ENCODE results near the gene TK2.

DNA sequence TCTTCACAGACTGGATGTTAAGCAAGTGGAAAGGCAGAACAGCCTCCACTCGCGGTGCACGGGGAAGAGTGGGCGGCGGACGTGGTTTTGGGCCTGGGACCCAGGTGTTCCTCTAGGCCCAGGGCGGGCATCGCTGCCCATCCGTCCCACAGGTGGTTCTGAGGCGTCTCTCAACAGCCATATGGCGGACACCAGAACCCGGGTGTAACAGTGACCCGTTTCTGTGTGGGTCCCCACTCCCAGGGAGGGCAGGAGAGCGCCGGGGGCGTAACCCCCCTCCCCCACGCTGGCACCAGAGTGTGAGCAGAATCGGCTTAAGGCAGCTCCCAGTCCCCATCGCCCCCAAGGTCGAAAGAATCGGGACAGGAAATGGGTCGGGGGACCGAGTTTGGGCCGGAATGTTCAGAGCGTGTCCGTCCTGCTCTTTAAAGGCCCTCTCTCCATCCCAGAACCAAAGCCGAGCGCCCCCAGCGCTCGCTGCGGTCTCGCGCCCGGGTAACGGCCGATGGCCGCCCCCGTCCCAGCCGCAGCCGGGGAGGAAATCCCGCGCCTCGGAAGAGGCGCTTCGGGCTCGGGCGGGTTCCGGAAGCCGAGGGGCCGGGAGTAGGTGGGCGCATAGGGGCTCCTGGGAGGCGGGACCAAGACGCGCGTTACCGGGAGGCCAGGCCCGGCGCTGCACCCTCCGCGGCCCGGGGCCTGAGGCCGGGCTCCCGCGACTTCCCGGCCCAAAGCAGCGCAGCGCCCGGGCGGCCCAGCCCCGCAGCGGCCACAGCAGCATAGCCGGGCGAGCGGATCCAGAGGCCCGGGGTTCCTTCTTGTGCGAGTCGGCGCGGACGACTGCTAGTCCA is at the start of gene TK2:
- TF ChIP-seq, protein P1, sequence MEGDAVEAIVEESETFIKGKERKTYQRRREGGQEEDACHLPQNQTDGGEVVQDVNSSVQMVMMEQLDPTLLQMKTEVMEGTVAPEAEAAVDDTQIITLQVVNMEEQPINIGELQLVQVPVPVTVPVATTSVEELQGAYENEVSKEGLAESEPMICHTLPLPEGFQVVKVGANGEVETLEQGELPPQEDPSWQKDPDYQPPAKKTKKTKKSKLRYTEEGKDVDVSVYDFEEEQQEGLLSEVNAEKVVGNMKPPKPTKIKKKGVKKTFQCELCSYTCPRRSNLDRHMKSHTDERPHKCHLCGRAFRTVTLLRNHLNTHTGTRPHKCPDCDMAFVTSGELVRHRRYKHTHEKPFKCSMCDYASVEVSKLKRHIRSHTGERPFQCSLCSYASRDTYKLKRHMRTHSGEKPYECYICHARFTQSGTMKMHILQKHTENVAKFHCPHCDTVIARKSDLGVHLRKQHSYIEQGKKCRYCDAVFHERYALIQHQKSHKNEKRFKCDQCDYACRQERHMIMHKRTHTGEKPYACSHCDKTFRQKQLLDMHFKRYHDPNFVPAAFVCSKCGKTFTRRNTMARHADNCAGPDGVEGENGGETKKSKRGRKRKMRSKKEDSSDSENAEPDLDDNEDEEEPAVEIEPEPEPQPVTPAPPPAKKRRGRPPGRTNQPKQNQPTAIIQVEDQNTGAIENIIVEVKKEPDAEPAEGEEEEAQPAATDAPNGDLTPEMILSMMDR (IDR thresholded peaks at IDR 0.05), result no peak
- TF ChIP-seq, protein P2, sequence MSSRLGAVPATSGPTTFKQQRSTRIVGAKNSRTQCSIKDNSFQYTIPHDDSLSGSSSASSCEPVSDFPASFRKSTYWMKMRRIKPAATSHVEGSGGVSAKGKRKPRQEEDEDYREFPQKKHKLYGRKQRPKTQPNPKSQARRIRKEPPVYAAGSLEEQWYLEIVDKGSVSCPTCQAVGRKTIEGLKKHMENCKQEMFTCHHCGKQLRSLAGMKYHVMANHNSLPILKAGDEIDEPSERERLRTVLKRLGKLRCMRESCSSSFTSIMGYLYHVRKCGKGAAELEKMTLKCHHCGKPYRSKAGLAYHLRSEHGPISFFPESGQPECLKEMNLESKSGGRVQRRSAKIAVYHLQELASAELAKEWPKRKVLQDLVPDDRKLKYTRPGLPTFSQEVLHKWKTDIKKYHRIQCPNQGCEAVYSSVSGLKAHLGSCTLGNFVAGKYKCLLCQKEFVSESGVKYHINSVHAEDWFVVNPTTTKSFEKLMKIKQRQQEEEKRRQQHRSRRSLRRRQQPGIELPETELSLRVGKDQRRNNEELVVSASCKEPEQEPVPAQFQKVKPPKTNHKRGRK (CRISPR knock-in tag; IDR thresholded peaks at IDR 0.05; ENCODE audit: borderline replicate concordance), result no peak
- TF ChIP-seq ZNF671 (CRISPR knock-in tag; IDR thresholded peaks at IDR 0.05), result no peak
- TF ChIP-seq CREB1 (CRISPR knock-in tag; IDR thresholded peaks at IDR 0.05), result no peak
- TF ChIP-seq, protein P3, sequence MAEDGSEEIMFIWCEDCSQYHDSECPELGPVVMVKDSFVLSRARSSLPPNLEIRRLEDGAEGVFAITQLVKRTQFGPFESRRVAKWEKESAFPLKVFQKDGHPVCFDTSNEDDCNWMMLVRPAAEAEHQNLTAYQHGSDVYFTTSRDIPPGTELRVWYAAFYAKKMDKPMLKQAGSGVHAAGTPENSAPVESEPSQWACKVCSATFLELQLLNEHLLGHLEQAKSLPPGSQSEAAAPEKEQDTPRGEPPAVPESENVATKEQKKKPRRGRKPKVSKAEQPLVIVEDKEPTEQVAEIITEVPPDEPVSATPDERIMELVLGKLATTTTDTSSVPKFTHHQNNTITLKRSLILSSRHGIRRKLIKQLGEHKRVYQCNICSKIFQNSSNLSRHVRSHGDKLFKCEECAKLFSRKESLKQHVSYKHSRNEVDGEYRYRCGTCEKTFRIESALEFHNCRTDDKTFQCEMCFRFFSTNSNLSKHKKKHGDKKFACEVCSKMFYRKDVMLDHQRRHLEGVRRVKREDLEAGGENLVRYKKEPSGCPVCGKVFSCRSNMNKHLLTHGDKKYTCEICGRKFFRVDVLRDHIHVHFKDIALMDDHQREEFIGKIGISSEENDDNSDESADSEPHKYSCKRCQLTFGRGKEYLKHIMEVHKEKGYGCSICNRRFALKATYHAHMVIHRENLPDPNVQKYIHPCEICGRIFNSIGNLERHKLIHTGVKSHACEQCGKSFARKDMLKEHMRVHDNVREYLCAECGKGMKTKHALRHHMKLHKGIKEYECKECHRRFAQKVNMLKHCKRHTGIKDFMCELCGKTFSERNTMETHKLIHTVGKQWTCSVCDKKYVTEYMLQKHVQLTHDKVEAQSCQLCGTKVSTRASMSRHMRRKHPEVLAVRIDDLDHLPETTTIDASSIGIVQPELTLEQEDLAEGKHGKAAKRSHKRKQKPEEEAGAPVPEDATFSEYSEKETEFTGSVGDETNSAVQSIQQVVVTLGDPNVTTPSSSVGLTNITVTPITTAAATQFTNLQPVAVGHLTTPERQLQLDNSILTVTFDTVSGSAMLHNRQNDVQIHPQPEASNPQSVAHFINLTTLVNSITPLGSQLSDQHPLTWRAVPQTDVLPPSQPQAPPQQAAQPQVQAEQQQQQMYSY (CRISPR knock-in tag; IDR thresholded peaks at IDR 0.05), result no peak
- TF ChIP-seq GABPB1 (CRISPR knock-in tag; IDR thresholded peaks at IDR 0.05), result no peak
- TF ChIP-seq SP1 (CRISPR knock-in tag; conservative IDR thresholded peaks at IDR 0.05), result 0 out of 2 replicates have a peak, but pooled peaks have one; percentile 33
- TF ChIP-seq, protein P4, sequence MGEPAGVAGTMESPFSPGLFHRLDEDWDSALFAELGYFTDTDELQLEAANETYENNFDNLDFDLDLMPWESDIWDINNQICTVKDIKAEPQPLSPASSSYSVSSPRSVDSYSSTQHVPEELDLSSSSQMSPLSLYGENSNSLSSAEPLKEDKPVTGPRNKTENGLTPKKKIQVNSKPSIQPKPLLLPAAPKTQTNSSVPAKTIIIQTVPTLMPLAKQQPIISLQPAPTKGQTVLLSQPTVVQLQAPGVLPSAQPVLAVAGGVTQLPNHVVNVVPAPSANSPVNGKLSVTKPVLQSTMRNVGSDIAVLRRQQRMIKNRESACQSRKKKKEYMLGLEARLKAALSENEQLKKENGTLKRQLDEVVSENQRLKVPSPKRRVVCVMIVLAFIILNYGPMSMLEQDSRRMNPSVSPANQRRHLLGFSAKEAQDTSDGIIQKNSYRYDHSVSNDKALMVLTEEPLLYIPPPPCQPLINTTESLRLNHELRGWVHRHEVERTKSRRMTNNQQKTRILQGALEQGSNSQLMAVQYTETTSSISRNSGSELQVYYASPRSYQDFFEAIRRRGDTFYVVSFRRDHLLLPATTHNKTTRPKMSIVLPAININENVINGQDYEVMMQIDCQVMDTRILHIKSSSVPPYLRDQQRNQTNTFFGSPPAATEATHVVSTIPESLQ (CRISPR knock-in tag; IDR thresholded peaks at IDR 0.05), result no peak
- 0 out of 2 replicates have a peak, but pooled peaks have one; percentile 5 for TF ChIP-seq HMGA2 (CRISPR knock-in tag; IDR thresholded peaks at IDR 0.05)
- TF ChIP-seq CBFB (CRISPR knock-in tag; IDR thresholded peaks at IDR 0.05; ENCODE audit: low read depth), result no peak
- TF ChIP-seq IRF2 (CRISPR knock-in tag; IDR thresholded peaks at IDR 0.05; ENCODE audit: borderline replicate concordance, low read depth), result no peak
- no peak for TF ChIP-seq ZNF416 (CRISPR knock-in tag; IDR thresholded peaks at IDR 0.05)
- TF ChIP-seq, protein P5, sequence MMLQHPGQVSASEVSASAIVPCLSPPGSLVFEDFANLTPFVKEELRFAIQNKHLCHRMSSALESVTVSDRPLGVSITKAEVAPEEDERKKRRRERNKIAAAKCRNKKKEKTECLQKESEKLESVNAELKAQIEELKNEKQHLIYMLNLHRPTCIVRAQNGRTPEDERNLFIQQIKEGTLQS (CRISPR knock-in tag; conservative IDR thresholded peaks at IDR 0.05), result no peak
- TF ChIP-seq, protein P6, sequence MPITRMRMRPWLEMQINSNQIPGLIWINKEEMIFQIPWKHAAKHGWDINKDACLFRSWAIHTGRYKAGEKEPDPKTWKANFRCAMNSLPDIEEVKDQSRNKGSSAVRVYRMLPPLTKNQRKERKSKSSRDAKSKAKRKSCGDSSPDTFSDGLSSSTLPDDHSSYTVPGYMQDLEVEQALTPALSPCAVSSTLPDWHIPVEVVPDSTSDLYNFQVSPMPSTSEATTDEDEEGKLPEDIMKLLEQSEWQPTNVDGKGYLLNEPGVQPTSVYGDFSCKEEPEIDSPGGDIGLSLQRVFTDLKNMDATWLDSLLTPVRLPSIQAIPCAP (CRISPR knock-in tag; IDR thresholded peaks at IDR 0.05), result no peak
